CD4-positive, alpha-beta memory T cell (primary cell): ENCODE measurements around the gene PGBD5. TPM values are rescaled to one million over a fixed set of nuclear protein-coding genes. Genes with fewer than 3 reads are reported as not detected.

ENCODE experiments used
- CTCF ChIA-PET: fragments of 350-600 bp; sonication (Branson Sonifier 250); formaldehyde crosslinking; loops from one replicate; lab custom pipeline; 2021; ENCODE audit warnings: inconsistent platforms; ENCODE audit not compliant: partially characterized antibody; lab: Charles Lee
- POLR2A ChIA-PET: fragments of 350-600 bp; sonication (Branson Sonifier 250); formaldehyde crosslinking; loops from one replicate; lab custom pipeline; 2021; ENCODE audit not compliant: partially characterized antibody; lab: Charles Lee
- DNase-seq, 5 donors: peaks; one replicate each; pipeline versions ENCODE4 v3.0.0 to v3.0.0-alpha.2; 2020 to 2022; ENCODE audit warnings: mixed read lengths in 1 of 5
- H3K27ac ChIP-seq: one replicate; pipeline ENCODE4 v1.7.0; 2013; ENCODE audit warnings: low read depth, low read length
- H3K27me3 ChIP-seq: 2 replicates; pipeline ENCODE4 v1.7.0; 2013; ENCODE audit warnings: mild to moderate bottlenecking, low read length, moderate library complexity; ENCODE audit not compliant: insufficient read depth
- H3K36me3 ChIP-seq: 2 replicates; pipeline ENCODE4 v1.7.0; 2013; ENCODE audit warnings: mild to moderate bottlenecking, low read length, moderate library complexity; ENCODE audit not compliant: insufficient read depth
- H3K4me1 ChIP-seq: 2 replicates; pipeline ENCODE4 v1.7.0; 2013; ENCODE audit warnings: mild to moderate bottlenecking, low read length, moderate library complexity; ENCODE audit not compliant: insufficient read depth
- H3K4me3 ChIP-seq, 2 donors: one replicate each; pipeline ENCODE4 v1.7.0; 2013; ENCODE audit warnings: low read length in 2 of 2, mild to moderate bottlenecking in 1 of 2
- H3K9me3 ChIP-seq, 2 donors: one replicate each; pipeline ENCODE4 v1.7.0; 2013; ENCODE audit warnings: low read length in 2 of 2, control low read depth in 1 of 2; ENCODE audit not compliant: control insufficient read depth in 1 of 2
- H3K27ac Mint-ChIP-seq, 7 donors: one replicate each; pipeline ENCODE4 v1.8.0; 2020 to 2021; ENCODE audit warnings: mixed read lengths in 7 of 7, mild to moderate bottlenecking in 6 of 7, inconsistent platforms in 3 of 7, moderate library complexity in 3 of 7
- H3K27me3 Mint-ChIP-seq, 2 donors: one replicate each; pipeline ENCODE4 v1.8.0; 2020 to 2021; ENCODE audit warnings: mixed read lengths in 2 of 2
- H3K36me3 Mint-ChIP-seq, 2 donors: one replicate each; pipeline ENCODE4 v1.8.0; 2020 to 2021; ENCODE audit warnings: mixed read lengths in 2 of 2, inconsistent platforms in 1 of 2, mild to moderate bottlenecking in 1 of 2
- H3K4me1 Mint-ChIP-seq, 4 donors: one replicate each; pipeline ENCODE4 v1.8.0; 2020 to 2021; ENCODE audit warnings: mixed read lengths in 4 of 4, mild to moderate bottlenecking in 1 of 4
- H3K4me3 Mint-ChIP-seq, 8 donors: one replicate each; pipeline ENCODE4 v1.8.0; 2020 to 2021; ENCODE audit warnings: mixed read lengths in 8 of 8, mild to moderate bottlenecking in 7 of 8, moderate library complexity in 6 of 8, inconsistent platforms in 3 of 8
- H3K9me3 Mint-ChIP-seq, 8 donors: one replicate each; pipeline ENCODE4 v1.8.0; 2020 to 2021; ENCODE audit warnings: mixed read lengths in 8 of 8, mild to moderate bottlenecking in 5 of 8, inconsistent platforms in 3 of 8, moderate library complexity in 1 of 8
- intact Hi-C: fragments of 100-400 bp; cut with micrococcal nuclease; formaldehyde crosslinking; loops from one replicate; pipeline ENCODE4 v1.15.1; 2023
- polyA plus RNA-seq, 2 donors: library from polyadenylated mRNA; unstranded; fragments of 300-500 nt; fragmentation: Illumina TruSeq; gene quantifications; one replicate each; pipeline ENCODE4 v1.2.3, GENCODE V29; 2021
- total RNA-seq, 2 experiments: library from RNA; stranded (reverse); gene quantifications; one replicate each; pipeline ENCODE4 v1.2.3, GENCODE V29; 2021

PGBD5 gene
- total and polyA plus RNA-seq, 4 experiments from 2014 or later = not detected

- no peak for DNase-seq
- Histone ChIP-seq H3K4me3 (no peak overlapping the region), H3K27ac (no peak overlapping the region), H3K27me3 (peaks cover 4% of the 10 kb centered on the region), H3K9me3 (no peaks in the 10 kb centered on the region), H3K36me3 (no peaks in the 10 kb centered on the region), H3K4me1 (no peaks in the 10 kb centered on the region)
- ChIA-PET CTCF (no interaction called here), POLR2A (no interaction called here)
- intact Hi-C loops = no loop called here
- H3K36me3 Mint-ChIP-seq = no peaks in the 10 kb centered on the region
- H3K4me1 Mint-ChIP-seq = peaks cover 0 to 8% (median under 1%) of the 10 kb centered on the region in 4 donors
- no peak overlapping the region for H3K27ac Mint-ChIP-seq
- peaks cover 10 to 21% of the 10 kb centered on the region in 2 donors for H3K27me3 Mint-ChIP-seq
- no peak overlapping the region for H3K4me3 Mint-ChIP-seq
- H3K9me3 Mint-ChIP-seq = peaks cover 0 to 3% (median 0%) of the 10 kb centered on the region in 8 donors
Measured at GRCh38 chr1:230295367-230295766, 130.8 kb downstream of the PGBD5 start.

GRCh38 chr1:230293390-230293700, 132.8 kb downstream of the PGBD5 start:
- no peak overlapping the region for H3K4me3 Mint-ChIP-seq
- H3K9me3 Mint-ChIP-seq = no peaks in the 10 kb centered on the region
- POLR2A ChIA-PET = no interaction called here
- Histone ChIP-seq H3K4me1 (no peaks in the 10 kb centered on the region), H3K9me3 (no peaks in the 10 kb centered on the region), H3K27me3 (peaks cover 4% of the 10 kb centered on the region), H3K27ac (no peak overlapping the region), H3K4me3 (no peak overlapping the region), H3K36me3 (no peaks in the 10 kb centered on the region)
- peaks cover 0 to 8% (median under 1%) of the 10 kb centered on the region in 4 donors for H3K4me1 Mint-ChIP-seq
- H3K27me3 Mint-ChIP-seq = peaks cover 10 to 21% of the 10 kb centered on the region in 2 donors
- H3K27ac Mint-ChIP-seq = no peak overlapping the region
- no peaks in the 10 kb centered on the region for H3K36me3 Mint-ChIP-seq
- DNase-seq = no peak
- intact Hi-C loops = no loop called here
- CTCF ChIA-PET = no interaction called here

GRCh38 chr1:230292689-230293389, 133.3 kb downstream of the PGBD5 start:
- no peak for DNase-seq
- H3K27ac ChIP-seq = no peak overlapping the region
- no peak overlapping the region for H3K4me3 Mint-ChIP-seq
- POLR2A ChIA-PET = no interaction called here
- no peaks in the 10 kb centered on the region for H3K4me1 ChIP-seq
- no peak overlapping the region for H3K27ac Mint-ChIP-seq
- H3K27me3 Mint-ChIP-seq = peaks cover 10 to 21% of the 10 kb centered on the region in 2 donors
- H3K36me3 ChIP-seq = no peaks in the 10 kb centered on the region
- CTCF ChIA-PET = no interaction called here
- peaks cover 0 to 8% (median under 1%) of the 10 kb centered on the region in 4 donors for H3K4me1 Mint-ChIP-seq
- H3K9me3 ChIP-seq = no peaks in the 10 kb centered on the region
- no peak overlapping the region for H3K4me3 ChIP-seq
- intact Hi-C loops = no loop called here
- no peaks in the 10 kb centered on the region for H3K9me3 Mint-ChIP-seq
- H3K36me3 Mint-ChIP-seq = no peaks in the 10 kb centered on the region
- H3K27me3 ChIP-seq = peaks cover 4% of the 10 kb centered on the region

- POLR2A ChIA-PET = no interaction called here
- no peak overlapping the region for H3K4me3 ChIP-seq
- H3K4me3 Mint-ChIP-seq = no peak overlapping the region
- H3K27ac ChIP-seq = no peak overlapping the region
- no peaks in the 10 kb centered on the region for H3K9me3 ChIP-seq
- H3K4me1 Mint-ChIP-seq = peaks cover 0 to 8% (median under 1%) of the 10 kb centered on the region in 4 donors
- no peak overlapping the region for H3K27ac Mint-ChIP-seq
- peaks cover 9 to 21% of the 10 kb centered on the region in 2 donors for H3K27me3 Mint-ChIP-seq
- no peak for DNase-seq
- H3K9me3 Mint-ChIP-seq = no peaks in the 10 kb centered on the region
- H3K27me3 ChIP-seq = peaks cover 4% of the 10 kb centered on the region
- intact Hi-C loops = no loop called here
- CTCF ChIA-PET = interaction anchor here (1.0 kb wide), 1 partner anchor 21 kb away, joined by 3 read pairs; no protein-coding TSS in a partner anchor
- no peaks in the 10 kb centered on the region for H3K4me1 ChIP-seq
- no peaks in the 10 kb centered on the region for H3K36me3 ChIP-seq
- no peaks in the 10 kb centered on the region for H3K36me3 Mint-ChIP-seq
Measured at GRCh38 chr1:230291731-230292620, 134.2 kb downstream of the PGBD5 start.

GRCh38 chr1:230289350-230289644, 136.8 kb downstream of the PGBD5 start:
- Histone ChIP-seq H3K9me3 (no peaks in the 10 kb centered on the region), H3K4me3 (no peak overlapping the region), H3K36me3 (no peaks in the 10 kb centered on the region), H3K27me3 (peaks cover 4% of the 10 kb centered on the region), H3K4me1 (no peaks in the 10 kb centered on the region), H3K27ac (no peak overlapping the region)
- CTCF ChIA-PET = no interaction called here
- Mint-ChIP-seq H3K27me3 (peaks cover 6 to 11% of the 10 kb centered on the region in 2 donors), H3K4me1 (peaks cover 0 to 8% (median under 1%) of the 10 kb centered on the region in 4 donors), H3K27ac (no peak overlapping the region), H3K36me3 (no peaks in the 10 kb centered on the region), H3K4me3 (no peak overlapping the region), H3K9me3 (no peaks in the 10 kb centered on the region)
- POLR2A ChIA-PET = no interaction called here
- no peak for DNase-seq
- intact Hi-C loops = no loop called here

GRCh38 chr1:230288641-230289349, 137.3 kb downstream of the PGBD5 start:
- Mint-ChIP-seq H3K9me3 (no peaks in the 10 kb centered on the region), H3K27ac (no peak overlapping the region)
- CTCF ChIA-PET = no interaction called here

GRCh38 chr1:230287674-230288315, 138.3 kb downstream of the PGBD5 start:
- Mint-ChIP-seq H3K27ac (peak overlapping the region in 1 of 7 donors; percentile 55), H3K27me3 (peaks cover 6 to 7% of the 10 kb centered on the region in 2 donors), H3K9me3 (no peaks in the 10 kb centered on the region), H3K4me1 (peaks cover 0 to 8% (median under 1%) of the 10 kb centered on the region in 4 donors), H3K4me3 (no peak overlapping the region), H3K36me3 (no peaks in the 10 kb centered on the region)
- H3K4me1 ChIP-seq = no peaks in the 10 kb centered on the region
- no peak overlapping the region for H3K4me3 ChIP-seq
- ChIA-PET POLR2A (no interaction called here), CTCF (no interaction called here)
- H3K36me3 ChIP-seq = no peaks in the 10 kb centered on the region
- no peaks in the 10 kb centered on the region for H3K9me3 ChIP-seq
- H3K27ac ChIP-seq = no peak overlapping the region
- intact Hi-C loops = no loop called here
- no peak for DNase-seq
- no peaks in the 10 kb centered on the region for H3K27me3 ChIP-seq

More at GRCh38 chr1:230288641-230289349, 137.3 kb downstream of the PGBD5 start:
- H3K4me3 ChIP-seq = no peak overlapping the region
- intact Hi-C loops = no loop called here
- POLR2A ChIA-PET = no interaction called here
- H3K4me1 Mint-ChIP-seq = peaks cover 0 to 8% (median under 1%) of the 10 kb centered on the region in 4 donors
- no peaks in the 10 kb centered on the region for H3K4me1 ChIP-seq
- H3K36me3 ChIP-seq = no peaks in the 10 kb centered on the region
- no peak for DNase-seq
- no peaks in the 10 kb centered on the region for H3K9me3 ChIP-seq
- H3K27me3 Mint-ChIP-seq = peaks cover 6 to 7% of the 10 kb centered on the region in 2 donors
- H3K27ac ChIP-seq = no peak overlapping the region
- H3K36me3 Mint-ChIP-seq = no peaks in the 10 kb centered on the region
- H3K27me3 ChIP-seq = peaks cover 4% of the 10 kb centered on the region
- no peak overlapping the region for H3K4me3 Mint-ChIP-seq
